22Rv1 (cell line): ENCODE results near the gene GLTP.

ENCODE experiments used
- ZFX ChIP-seq: fragments of 450-650 bp; IDR thresholded peaks from 2 replicates; pipeline ENCODE4 v1.6.1; 2017; ENCODE audit warnings: antibody characterized with exemption, borderline replicate concordance
- TF ChIP-seq, protein P1 (sequence below): fragments of 450-650 bp; IDR thresholded peaks from 2 replicates; pipeline ENCODE4 v1.5.1; 2017; ENCODE audit warnings: mild to moderate bottlenecking

DNA sequence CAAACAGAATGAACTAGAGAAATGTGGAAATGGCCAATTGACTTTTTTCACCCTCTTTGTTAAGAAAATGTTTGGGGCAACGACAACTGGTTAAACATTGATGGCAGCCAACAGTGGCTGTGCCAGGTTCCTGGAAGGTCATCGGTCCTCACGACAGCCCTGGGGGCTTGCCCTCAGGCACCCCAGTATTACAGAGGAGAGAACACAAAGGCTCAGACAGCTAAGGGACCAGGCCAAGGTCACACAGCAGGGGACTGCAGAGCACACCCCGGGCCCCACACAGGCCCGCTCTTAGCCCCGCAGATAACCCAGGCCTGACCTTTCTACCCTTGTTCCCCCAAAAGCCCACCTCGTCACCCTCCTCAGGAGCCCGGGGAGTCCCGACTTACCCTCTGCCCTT lies 48.4 kb downstream of the GLTP start:
- TF ChIP-seq ZFX = no peak
- TF ChIP-seq, protein P1, sequence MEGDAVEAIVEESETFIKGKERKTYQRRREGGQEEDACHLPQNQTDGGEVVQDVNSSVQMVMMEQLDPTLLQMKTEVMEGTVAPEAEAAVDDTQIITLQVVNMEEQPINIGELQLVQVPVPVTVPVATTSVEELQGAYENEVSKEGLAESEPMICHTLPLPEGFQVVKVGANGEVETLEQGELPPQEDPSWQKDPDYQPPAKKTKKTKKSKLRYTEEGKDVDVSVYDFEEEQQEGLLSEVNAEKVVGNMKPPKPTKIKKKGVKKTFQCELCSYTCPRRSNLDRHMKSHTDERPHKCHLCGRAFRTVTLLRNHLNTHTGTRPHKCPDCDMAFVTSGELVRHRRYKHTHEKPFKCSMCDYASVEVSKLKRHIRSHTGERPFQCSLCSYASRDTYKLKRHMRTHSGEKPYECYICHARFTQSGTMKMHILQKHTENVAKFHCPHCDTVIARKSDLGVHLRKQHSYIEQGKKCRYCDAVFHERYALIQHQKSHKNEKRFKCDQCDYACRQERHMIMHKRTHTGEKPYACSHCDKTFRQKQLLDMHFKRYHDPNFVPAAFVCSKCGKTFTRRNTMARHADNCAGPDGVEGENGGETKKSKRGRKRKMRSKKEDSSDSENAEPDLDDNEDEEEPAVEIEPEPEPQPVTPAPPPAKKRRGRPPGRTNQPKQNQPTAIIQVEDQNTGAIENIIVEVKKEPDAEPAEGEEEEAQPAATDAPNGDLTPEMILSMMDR = no peak
